ENCODE results near the gene TOX2. TPM values are rescaled to one million over a fixed set of nuclear protein-coding genes. Genes with fewer than 3 reads are reported as not detected.

Gene TOX2
- total RNA-seq, 1 donor: 5.2 TPM

DNA sequence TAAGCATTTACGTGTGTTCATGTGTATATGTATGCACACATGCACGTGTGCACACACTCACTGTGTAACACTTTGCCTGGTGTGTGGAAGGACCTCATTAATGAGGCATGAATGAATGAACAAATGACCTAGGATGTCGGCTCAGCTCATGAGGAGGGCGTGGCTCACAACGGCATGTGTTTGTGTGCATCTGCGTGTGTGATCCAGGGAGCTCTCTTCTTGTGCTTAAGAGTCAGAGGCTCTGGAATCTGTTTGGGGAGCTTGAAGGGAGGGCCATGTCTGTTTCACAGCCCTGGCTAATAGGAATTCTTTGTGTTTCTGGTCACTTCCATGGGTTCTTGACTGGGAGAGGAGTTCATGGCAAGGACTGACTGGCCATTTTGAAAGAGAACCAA lies 32.7 kb downstream of the TOX2 start:
- no peak overlapping the region for H3K4me3 ChIP-seq (ENCODE audit: low read depth, low read length)
- TF ChIP-seq, protein P1, sequence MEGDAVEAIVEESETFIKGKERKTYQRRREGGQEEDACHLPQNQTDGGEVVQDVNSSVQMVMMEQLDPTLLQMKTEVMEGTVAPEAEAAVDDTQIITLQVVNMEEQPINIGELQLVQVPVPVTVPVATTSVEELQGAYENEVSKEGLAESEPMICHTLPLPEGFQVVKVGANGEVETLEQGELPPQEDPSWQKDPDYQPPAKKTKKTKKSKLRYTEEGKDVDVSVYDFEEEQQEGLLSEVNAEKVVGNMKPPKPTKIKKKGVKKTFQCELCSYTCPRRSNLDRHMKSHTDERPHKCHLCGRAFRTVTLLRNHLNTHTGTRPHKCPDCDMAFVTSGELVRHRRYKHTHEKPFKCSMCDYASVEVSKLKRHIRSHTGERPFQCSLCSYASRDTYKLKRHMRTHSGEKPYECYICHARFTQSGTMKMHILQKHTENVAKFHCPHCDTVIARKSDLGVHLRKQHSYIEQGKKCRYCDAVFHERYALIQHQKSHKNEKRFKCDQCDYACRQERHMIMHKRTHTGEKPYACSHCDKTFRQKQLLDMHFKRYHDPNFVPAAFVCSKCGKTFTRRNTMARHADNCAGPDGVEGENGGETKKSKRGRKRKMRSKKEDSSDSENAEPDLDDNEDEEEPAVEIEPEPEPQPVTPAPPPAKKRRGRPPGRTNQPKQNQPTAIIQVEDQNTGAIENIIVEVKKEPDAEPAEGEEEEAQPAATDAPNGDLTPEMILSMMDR (IDR thresholded peaks at IDR 0.05; ENCODE audit: insufficient read depth, low read length): no peak
- DNase-seq (ENCODE audit: low read depth): peak; percentile 38

- DNase-seq (ENCODE audit: low read depth): no peak
- no peak overlapping the region for H3K4me3 ChIP-seq (ENCODE audit: low read depth, low read length)
- TF ChIP-seq, protein P1 (IDR thresholded peaks at IDR 0.05; ENCODE audit: insufficient read depth, low read length): no peak
Measured at GRCh38 chr20:43948455-43948854, 33.8 kb downstream of the TOX2 start.

DNA sequence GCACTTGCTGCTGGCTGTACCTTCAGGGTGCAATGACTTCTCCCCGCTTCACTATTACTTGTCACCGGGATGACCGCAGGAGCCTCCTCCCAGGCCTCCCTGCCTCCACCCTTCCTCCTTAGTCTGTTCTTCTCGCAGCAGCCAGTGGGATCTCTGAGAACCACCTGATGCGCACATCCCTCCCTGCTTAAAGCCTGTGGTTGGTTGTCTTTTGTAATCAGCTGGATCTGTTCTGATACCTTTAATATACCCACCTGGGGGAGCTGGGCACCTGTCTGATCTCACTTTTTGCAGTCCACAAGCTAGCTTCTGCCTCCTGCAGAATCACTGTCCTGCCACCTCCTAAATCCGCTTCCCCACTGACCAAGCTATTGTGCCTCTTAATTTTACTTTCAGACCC lies 34.6 kb downstream of the TOX2 start:
- no peak for DNase-seq (ENCODE audit: low read depth)
- TF ChIP-seq, protein P1 (IDR thresholded peaks at IDR 0.05; ENCODE audit: insufficient read depth, low read length): no peak
- H3K4me3 ChIP-seq (ENCODE audit: low read depth, low read length): no peak overlapping the region

DNA sequence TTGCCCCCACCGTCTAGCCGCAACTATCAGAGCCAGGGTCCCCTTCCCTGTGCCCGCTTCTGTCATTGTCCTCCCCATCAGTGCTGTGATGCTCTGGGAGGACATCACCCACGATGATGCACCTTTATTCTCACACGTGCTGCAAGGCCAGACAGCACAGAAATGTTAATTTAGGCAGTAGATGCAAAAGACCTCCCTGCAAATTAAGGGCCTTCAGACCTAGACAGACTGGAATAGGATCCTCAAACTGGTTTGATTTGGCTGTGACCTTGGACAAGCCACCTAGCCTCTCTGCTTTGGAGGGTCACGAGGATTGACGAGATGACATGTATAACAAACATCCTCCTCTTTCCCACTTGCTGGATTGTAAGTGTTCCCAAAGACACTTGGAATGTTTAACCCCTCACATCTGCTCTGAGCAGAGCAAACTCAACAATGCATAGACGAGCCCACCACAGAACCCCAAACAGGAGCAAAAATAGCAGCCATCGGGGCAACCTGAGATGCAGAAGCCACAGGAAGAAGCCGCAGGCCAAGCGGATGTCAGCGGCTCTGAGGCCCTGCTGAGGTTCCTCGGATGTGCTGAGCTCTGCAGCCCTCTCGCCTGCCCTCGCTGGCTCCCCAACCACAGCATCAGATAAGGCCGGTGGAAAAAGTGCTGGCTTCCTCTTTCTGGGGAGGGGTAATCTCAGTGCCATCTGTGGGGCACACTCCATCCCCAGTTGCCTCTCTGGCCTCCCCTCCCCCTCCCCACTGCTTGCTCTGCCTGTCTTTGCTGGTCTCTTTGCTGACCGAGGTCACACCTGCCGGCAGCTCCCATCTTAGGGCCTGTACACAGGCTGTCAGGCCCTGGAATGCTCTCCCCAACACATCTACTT lies 35.3 kb downstream of the TOX2 start:
- DNase-seq (ENCODE audit: low read depth): no peak
- TF ChIP-seq, protein P1 (IDR thresholded peaks at IDR 0.05; ENCODE audit: insufficient read depth, low read length): no peak
- no peak overlapping the region for H3K4me3 ChIP-seq (ENCODE audit: low read depth, low read length)

- TF ChIP-seq, protein P1 (IDR thresholded peaks at IDR 0.05; ENCODE audit: insufficient read depth, low read length): no peak
- H3K4me3 ChIP-seq (ENCODE audit: low read depth, low read length): no peak overlapping the region
- DNase-seq (ENCODE audit: low read depth): peak; percentile 25
Measured at GRCh38 chr20:43953919-43954592, 39.4 kb downstream of the TOX2 start.

GRCh38 chr20:43954704-43955061 lies 40.0 kb downstream of the TOX2 start:
- H3K4me3 ChIP-seq (ENCODE audit: low read depth, low read length): no peak overlapping the region
- TF ChIP-seq, protein P1 (IDR thresholded peaks at IDR 0.05; ENCODE audit: insufficient read depth, low read length): no peak
- peak; percentile 18 for DNase-seq (ENCODE audit: low read depth)
